IgD-negative memory B cell (primary cell): ENCODE measurements around the gene GTSE1. TPM values are rescaled to one million over a fixed set of nuclear protein-coding genes. Genes with fewer than 3 reads are reported as not detected.
"Not testable (repeated sequence)": the region's sequence is repeated elsewhere in the genome, so short reads cannot be mapped to it uniquely, and the experiment has no call there.

Source experiments
- H3K27ac Mint-ChIP-seq, 3 donors: one replicate each; pipeline ENCODE4 v1.8.0; 2020 to 2022; ENCODE audit warnings: mild to moderate bottlenecking in 3 of 3, mixed read lengths in 3 of 3, moderate library complexity in 1 of 3
- H3K27me3 Mint-ChIP-seq: one replicate; pipeline ENCODE4 v1.8.0; 2021; ENCODE audit warnings: mixed read lengths
- H3K36me3 Mint-ChIP-seq: one replicate; pipeline ENCODE4 v1.8.0; 2020; ENCODE audit warnings: mild to moderate bottlenecking, mixed read lengths
- H3K4me1 Mint-ChIP-seq, 3 donors: one replicate each; pipeline ENCODE4 v1.8.0; 2020 to 2022; ENCODE audit warnings: mixed read lengths in 3 of 3, mild to moderate bottlenecking in 1 of 3
- H3K4me3 Mint-ChIP-seq, 4 donors: one replicate each; pipeline ENCODE4 v1.8.0; 2020 to 2022; ENCODE audit warnings: mild to moderate bottlenecking in 4 of 4, mixed read lengths in 4 of 4, moderate library complexity in 3 of 4
- H3K9me3 Mint-ChIP-seq, 3 donors: one replicate each; pipeline ENCODE4 v1.8.0; 2020 to 2021; ENCODE audit warnings: mixed read lengths in 3 of 3, mild to moderate bottlenecking in 1 of 3
- polyA plus RNA-seq: library from polyadenylated mRNA; unstranded; fragments of 300-500 nt; fragmentation: Illumina TruSeq; gene quantifications from one replicate; pipeline ENCODE4 v1.2.3, GENCODE V29; 2021

GTSE1 gene
- polyA plus RNA-seq, 1 donor from 2014 or later, result not detected

GRCh38 chr22:46295277-46295971 lies 1.2 kb upstream of the GTSE1 start:
- Mint-ChIP-seq H3K4me3 (peak overlapping the region; percentile 50 to 96 (median 84)), H3K9me3 (no peaks in the 10 kb centered on the region), H3K4me1 (peaks cover 11 to 40% (median 32%) of the 10 kb centered on the region in 3 donors), H3K27me3 (peaks cover 2% of the 10 kb centered on the region), H3K36me3 (peaks cover 9% of the 10 kb centered on the region), H3K27ac (peak overlapping the region; percentile 88 to 99 (median 98))

GRCh38 chr22:46297151-46297812 lies 612 bp downstream of the GTSE1 start:
- no peaks in the 10 kb centered on the region for H3K9me3 Mint-ChIP-seq
- H3K4me1 Mint-ChIP-seq, result peaks cover 11 to 37% (median 28%) of the 10 kb centered on the region in 3 donors
- peaks cover 7% of the 10 kb centered on the region for H3K36me3 Mint-ChIP-seq
- H3K27me3 Mint-ChIP-seq, result peaks cover 2% of the 10 kb centered on the region
- H3K27ac Mint-ChIP-seq, result peak overlapping the region; percentile 79 to 88 (median 83)
- peak overlapping the region; percentile 81 to 91 (median 83) for H3K4me3 Mint-ChIP-seq

GRCh38 chr22:46299101-46299500 lies 2.4 kb downstream of the GTSE1 start:
- H3K27ac Mint-ChIP-seq, result peak overlapping the region in 1 of 3 donors; percentile 71
- peaks cover 11 to 23% (median 16%) of the 10 kb centered on the region in 3 donors for H3K4me1 Mint-ChIP-seq
- peak overlapping the region in 2 of 4 donors; percentile 6 to 91 for H3K4me3 Mint-ChIP-seq
- peaks cover 5% of the 10 kb centered on the region for H3K36me3 Mint-ChIP-seq
- H3K9me3 Mint-ChIP-seq, result no peaks in the 10 kb centered on the region
- peaks cover 2% of the 10 kb centered on the region for H3K27me3 Mint-ChIP-seq

- H3K4me1 Mint-ChIP-seq, result peaks cover 5 to 16% (median 11%) of the 10 kb centered on the region in 3 donors
- H3K4me3 Mint-ChIP-seq, result peak overlapping the region in 1 of 4 donors; percentile 20
- peaks cover 5% of the 10 kb centered on the region for H3K36me3 Mint-ChIP-seq
- H3K9me3 Mint-ChIP-seq, result no peaks in the 10 kb centered on the region
- H3K27ac Mint-ChIP-seq, result peak overlapping the region in 2 of 3 donors; percentile 67 to 93
- peaks cover 2% of the 10 kb centered on the region for H3K27me3 Mint-ChIP-seq
Measured at GRCh38 chr22:46300491-46300890, 3.8 kb downstream of the GTSE1 start.

GRCh38 chr22:46303347-46303965 lies 6.8 kb downstream of the GTSE1 start:
- Mint-ChIP-seq H3K4me3 (peak overlapping the region in 1 of 4 donors; percentile 7), H3K9me3 (no peaks in the 10 kb centered on the region), H3K27ac (no peak overlapping the region), H3K27me3 (no peaks in the 10 kb centered on the region), H3K36me3 (no peaks in the 10 kb centered on the region), H3K4me1 (peaks cover 0 to 2% (median 1%) of the 10 kb centered on the region in 3 donors)

GRCh38 chr22:46308283-46308988 lies 11.8 kb downstream of the GTSE1 start:
- H3K9me3 Mint-ChIP-seq, result no peaks in the 10 kb centered on the region
- H3K27me3 Mint-ChIP-seq, result no peaks in the 10 kb centered on the region
- H3K4me3 Mint-ChIP-seq, result no peak overlapping the region
- peaks cover 3% of the 10 kb centered on the region for H3K36me3 Mint-ChIP-seq
- peaks cover 0 to 5% (median 0%) of the 10 kb centered on the region in 3 donors for H3K4me1 Mint-ChIP-seq
- no peak overlapping the region for H3K27ac Mint-ChIP-seq

- H3K36me3 Mint-ChIP-seq, result peaks cover 3% of the 10 kb centered on the region
- peaks cover 0 to 5% (median 0%) of the 10 kb centered on the region in 3 donors for H3K4me1 Mint-ChIP-seq
- H3K9me3 Mint-ChIP-seq, result no peaks in the 10 kb centered on the region
- H3K4me3 Mint-ChIP-seq, result no peak overlapping the region
- no peaks in the 10 kb centered on the region for H3K27me3 Mint-ChIP-seq
- no peak overlapping the region for H3K27ac Mint-ChIP-seq
Measured at GRCh38 chr22:46309526-46310085, 12.9 kb downstream of the GTSE1 start.

GRCh38 chr22:46312056-46312455 lies 15.4 kb downstream of the GTSE1 start:
- peaks cover 0 to 3% (median 0%) of the 10 kb centered on the region in 3 donors for H3K4me1 Mint-ChIP-seq
- H3K27ac Mint-ChIP-seq, result no peak overlapping the region
- no peaks in the 10 kb centered on the region for H3K9me3 Mint-ChIP-seq
- H3K27me3 Mint-ChIP-seq, result no peaks in the 10 kb centered on the region
- peaks cover 3% of the 10 kb centered on the region for H3K36me3 Mint-ChIP-seq
- H3K4me3 Mint-ChIP-seq, result no peak overlapping the region

- not testable (repeated sequence) for H3K4me3 Mint-ChIP-seq, H3K4me1 Mint-ChIP-seq, H3K27me3 Mint-ChIP-seq, H3K36me3 Mint-ChIP-seq, H3K9me3 Mint-ChIP-seq, H3K27ac Mint-ChIP-seq
Measured at GRCh38 chr22:46312848-46313247, 16.2 kb downstream of the GTSE1 start.

GRCh38 chr22:46315976-46316375 lies 19.3 kb downstream of the GTSE1 start:
- peak overlapping the region in 1 of 3 donors; percentile 83 for H3K27ac Mint-ChIP-seq
- no peaks in the 10 kb centered on the region for H3K4me1 Mint-ChIP-seq
- H3K36me3 Mint-ChIP-seq, result no peaks in the 10 kb centered on the region
- H3K27me3 Mint-ChIP-seq, result no peaks in the 10 kb centered on the region
- H3K9me3 Mint-ChIP-seq, result no peaks in the 10 kb centered on the region
- no peak overlapping the region for H3K4me3 Mint-ChIP-seq

- no peak overlapping the region for H3K27ac Mint-ChIP-seq
- H3K27me3 Mint-ChIP-seq, result no peaks in the 10 kb centered on the region
- H3K4me1 Mint-ChIP-seq, result no peaks in the 10 kb centered on the region
- peaks cover 1% of the 10 kb centered on the region for H3K36me3 Mint-ChIP-seq
- no peak overlapping the region for H3K4me3 Mint-ChIP-seq
- H3K9me3 Mint-ChIP-seq, result no peaks in the 10 kb centered on the region
Measured at GRCh38 chr22:46317646-46318045, 21.0 kb downstream of the GTSE1 start.

GRCh38 chr22:46318576-46318975 lies 21.9 kb downstream of the GTSE1 start:
- H3K27ac Mint-ChIP-seq, result no peak overlapping the region
- H3K27me3 Mint-ChIP-seq, result no peaks in the 10 kb centered on the region
- H3K9me3 Mint-ChIP-seq, result no peaks in the 10 kb centered on the region
- H3K4me3 Mint-ChIP-seq, result no peak overlapping the region
- H3K4me1 Mint-ChIP-seq, result no peaks in the 10 kb centered on the region
- H3K36me3 Mint-ChIP-seq, result peaks cover 1% of the 10 kb centered on the region

GRCh38 chr22:46319319-46319718 lies 22.6 kb downstream of the GTSE1 start:
- Mint-ChIP-seq H3K27me3 (no peaks in the 10 kb centered on the region), H3K4me3 (no peak overlapping the region), H3K27ac (peak overlapping the region in 1 of 3 donors; percentile 44), H3K9me3 (no peaks in the 10 kb centered on the region), H3K4me1 (no peaks in the 10 kb centered on the region), H3K36me3 (peaks cover 1% of the 10 kb centered on the region)

GRCh38 chr22:46320166-46320710 lies 23.6 kb downstream of the GTSE1 start:
- H3K9me3 Mint-ChIP-seq, result no peaks in the 10 kb centered on the region
- no peak overlapping the region for H3K4me3 Mint-ChIP-seq
- no peak overlapping the region for H3K27ac Mint-ChIP-seq
- peaks cover 1% of the 10 kb centered on the region for H3K36me3 Mint-ChIP-seq
- no peaks in the 10 kb centered on the region for H3K4me1 Mint-ChIP-seq
- no peaks in the 10 kb centered on the region for H3K27me3 Mint-ChIP-seq
